Activated CD4-positive, alpha-beta T cell treated with anti-CD3 and anti-CD28 coated beads, Interleukin-2, amount 50 U/mL, for 48 hours (primary cell): ENCODE results near the gene FOXE1.

Experiments used
- DNase-seq, 2 experiments: peaks; one replicate each; pipeline ENCODE4 v3.0.0-alpha.2; 2020

Gene FOXE1

DNA sequence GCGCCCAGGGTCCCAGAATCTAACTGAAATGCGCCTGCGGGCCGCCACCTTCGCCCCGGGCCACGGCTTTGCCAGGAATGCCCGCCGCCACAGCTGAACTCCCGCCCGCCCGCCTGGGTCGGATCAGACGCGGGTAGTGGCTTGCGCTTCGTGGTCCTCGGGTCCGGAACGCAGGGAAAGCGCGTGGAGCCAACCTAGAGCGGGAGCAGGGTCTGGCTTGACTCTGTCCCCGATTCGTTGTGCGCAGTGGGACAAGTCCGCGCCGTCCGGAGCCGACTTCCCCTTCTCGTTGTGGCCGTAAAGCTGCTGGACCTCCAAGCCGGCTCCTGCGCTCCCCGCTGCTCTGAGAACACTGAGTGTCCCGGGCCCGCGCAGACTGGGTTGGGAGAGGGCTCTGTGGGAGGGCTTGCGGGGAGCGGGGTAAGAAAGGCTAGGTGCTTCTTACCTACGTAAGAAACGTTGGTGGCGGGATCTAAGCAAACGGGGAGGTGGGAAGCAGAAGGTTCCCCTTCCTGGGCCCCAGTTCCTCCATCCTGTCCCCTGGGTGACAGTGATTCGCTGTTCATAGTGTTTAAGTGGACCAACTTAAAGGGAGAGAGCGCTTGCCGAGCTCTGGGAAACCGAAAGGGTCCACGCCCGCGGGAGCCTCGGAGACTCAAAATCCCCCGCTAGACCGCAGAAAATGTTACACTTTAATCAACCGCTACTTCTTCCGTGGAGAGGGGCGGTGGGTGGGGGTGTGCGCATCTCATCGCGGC is 4.4 kb upstream of the FOXE1 start:
- DNase-seq, result no peak

DNA sequence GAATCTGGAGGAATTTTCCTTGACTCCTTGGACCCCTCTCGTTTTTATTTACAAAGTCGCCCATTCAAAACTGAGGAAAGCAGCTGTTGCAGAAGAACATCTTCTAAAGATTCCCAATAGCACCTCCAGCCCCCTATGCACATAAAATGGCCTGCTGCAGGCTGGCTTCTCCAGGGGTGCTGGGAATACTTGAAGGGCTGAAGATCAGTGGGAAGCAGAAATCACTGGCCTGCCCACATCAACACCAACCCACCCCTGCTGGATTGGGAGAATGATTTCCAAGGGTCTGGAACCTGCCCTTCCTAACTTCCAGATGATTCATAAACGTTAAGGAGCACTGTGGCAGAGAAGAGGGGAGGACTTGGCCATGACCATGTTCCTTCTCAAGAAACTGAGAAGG is 3.0 kb upstream of the FOXE1 start:
- DNase-seq, result no peak

DNA sequence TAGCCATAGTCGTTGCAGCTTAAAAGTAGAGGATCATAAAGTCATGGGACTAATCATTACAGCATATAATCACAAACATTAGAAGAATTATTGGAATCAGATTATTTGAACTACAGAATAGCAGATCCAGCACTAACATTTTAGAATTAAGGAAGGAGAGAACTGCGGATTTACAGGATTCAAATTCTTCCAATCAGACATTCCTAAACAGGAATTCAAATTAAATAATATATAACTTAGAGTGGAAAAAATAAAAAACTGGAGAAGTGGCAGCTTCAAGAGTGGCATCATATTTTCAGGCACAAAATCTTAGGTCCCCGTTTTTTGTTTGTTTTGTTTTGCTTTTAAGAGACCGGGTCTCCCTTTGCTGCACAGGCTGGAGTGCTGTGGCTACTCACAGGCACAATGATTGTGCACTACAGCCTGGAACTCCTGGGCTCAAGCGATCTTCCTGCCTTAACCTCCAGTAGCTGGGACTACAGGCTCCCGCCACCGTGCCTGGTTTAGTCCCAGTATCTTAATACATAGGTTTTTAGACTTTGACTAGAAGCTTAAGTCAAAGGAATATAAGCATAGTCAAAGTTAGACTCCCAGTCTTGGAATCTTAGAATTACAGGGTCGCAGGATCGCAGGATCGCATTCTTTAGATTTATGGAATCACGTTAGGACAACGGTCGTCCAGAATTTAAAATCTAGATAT is 2.1 kb upstream of the FOXE1 start:
- no peak for DNase-seq

DNA sequence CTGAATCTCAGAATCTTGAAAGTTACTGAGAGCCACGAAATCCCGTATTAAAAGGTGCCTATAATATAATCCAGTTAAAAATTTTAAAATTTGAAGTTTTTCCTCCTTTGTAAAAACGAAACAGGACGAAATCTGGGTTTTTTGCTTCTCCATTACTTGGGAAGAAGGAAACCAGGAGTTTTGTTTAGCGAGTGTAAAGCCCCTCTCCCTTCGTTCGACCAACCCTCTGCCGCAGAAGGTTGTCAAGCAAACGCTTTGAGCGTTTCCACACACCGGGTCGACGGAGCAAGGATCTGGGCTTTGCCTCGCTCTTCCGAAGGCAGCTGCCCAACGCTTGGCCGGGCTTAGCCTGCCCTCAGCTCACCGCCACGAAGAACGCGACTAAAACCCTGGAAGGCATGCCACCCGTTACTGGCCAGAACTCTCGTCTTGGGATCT is 1.6 kb upstream of the FOXE1 start:
- DNase-seq, result no peak

DNA sequence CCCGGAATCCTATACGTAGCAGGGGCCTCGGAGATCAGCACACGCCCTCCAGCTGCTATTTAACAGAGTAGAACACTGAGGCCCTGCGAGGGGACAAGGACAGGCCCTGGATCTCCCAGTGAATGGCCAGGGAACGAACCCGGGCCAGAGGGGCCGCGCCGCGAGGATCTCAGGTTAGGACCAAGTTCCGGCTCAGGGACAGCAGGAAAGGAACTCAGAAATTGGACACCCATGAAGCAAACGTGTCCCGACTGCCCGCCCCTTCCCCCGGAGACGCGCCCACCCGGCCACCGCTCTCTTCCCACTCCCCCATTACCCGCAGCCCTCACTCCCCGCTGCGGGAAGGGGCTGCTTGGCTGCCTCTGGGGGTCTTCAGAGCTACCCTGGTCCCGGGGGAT is 1.0 kb upstream of the FOXE1 start:
- no peak for DNase-seq

DNA sequence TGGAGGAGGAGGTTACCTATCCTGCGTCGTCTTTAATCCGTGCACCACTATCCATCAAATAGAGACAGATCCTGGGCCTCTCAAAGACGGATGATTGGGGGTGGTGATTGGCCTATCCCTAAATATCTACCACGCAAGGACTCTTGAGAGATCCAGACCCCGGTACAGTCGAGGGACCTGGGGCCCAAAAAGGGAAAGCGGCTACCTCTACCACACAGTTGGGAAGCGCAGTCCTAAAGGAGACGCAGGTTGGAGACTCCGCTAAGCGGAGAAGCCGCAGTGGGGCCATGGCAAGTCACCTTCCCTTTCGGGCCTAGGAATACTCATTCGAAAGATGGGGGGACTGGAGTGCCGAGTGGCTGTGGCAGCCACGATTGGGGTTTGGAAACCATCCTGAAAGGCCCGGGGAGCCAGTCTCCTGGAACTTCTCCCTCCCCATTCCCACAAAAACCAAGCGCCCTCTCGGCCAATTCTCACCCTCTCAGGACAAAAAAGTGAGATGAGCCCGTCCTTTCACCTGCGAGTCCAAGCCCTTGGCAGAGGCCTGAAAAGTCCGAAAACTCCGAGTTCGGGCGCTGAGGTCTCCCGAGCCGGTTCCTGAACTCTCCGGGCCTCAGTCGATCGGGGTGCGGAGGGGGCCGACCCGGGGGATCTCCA is 499 bp upstream of the FOXE1 start:
- no peak for DNase-seq

DNA sequence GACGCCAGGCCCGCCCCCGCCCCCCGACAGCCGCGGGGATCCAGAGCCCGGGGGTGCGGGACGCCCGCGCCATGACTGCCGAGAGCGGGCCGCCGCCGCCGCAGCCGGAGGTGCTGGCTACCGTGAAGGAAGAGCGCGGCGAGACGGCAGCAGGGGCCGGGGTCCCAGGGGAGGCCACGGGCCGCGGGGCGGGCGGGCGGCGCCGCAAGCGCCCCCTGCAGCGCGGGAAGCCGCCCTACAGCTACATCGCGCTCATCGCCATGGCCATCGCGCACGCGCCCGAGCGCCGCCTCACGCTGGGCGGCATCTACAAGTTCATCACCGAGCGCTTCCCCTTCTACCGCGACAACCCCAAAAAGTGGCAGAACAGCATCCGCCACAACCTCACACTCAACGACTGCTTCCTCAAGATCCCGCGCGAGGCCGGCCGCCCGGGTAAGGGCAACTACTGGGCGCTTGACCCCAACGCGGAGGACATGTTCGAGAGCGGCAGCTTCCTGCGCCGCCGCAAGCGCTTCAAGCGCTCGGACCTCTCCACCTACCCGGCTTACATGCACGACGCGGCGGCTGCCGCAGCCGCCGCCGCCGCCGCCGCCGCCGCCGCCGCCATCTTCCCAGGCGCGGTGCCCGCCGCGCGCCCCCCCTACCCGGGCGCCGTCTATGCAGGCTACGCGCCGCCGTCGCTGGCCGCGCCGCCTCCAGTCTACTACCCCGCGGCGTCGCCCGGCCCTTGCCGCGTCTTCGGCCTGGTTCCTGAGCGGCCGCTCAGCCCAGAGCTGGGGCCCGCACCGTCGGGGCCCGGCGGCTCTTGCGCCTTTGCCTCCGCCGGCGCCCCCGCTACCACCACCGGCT is 1.0 kb downstream of the FOXE1 start:
- peak; percentile 63 to 71 for DNase-seq

DNA sequence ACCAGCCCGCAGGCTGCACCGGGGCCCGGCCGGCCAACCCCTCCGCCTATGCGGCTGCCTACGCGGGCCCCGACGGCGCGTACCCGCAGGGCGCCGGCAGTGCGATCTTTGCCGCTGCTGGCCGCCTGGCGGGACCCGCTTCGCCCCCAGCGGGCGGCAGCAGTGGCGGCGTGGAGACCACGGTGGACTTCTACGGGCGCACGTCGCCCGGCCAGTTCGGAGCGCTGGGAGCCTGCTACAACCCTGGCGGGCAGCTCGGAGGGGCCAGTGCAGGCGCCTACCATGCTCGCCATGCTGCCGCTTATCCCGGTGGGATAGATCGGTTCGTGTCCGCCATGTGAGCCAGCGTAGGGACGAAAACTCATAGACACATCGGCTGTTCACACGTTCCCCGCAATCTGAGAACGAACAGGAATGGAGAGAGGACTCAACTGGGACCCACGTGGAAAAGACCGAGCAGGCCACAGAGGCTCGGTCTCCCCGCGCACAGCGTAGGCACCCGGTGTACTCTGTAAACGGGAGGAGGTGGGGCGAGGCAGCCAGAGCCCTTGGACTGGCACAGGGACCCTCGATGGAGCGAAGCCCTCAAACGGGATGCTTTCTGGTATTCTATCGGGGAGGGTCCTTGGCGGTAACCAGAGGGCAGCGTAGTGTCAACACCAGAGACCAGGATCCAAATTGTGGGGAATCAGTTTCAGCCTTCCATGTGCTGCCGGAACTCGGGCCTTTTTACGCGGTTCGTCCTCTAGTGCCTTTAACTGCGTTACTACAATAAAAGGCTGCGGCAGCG is 1.9 kb downstream of the FOXE1 start:
- DNase-seq, result no peak

DNA sequence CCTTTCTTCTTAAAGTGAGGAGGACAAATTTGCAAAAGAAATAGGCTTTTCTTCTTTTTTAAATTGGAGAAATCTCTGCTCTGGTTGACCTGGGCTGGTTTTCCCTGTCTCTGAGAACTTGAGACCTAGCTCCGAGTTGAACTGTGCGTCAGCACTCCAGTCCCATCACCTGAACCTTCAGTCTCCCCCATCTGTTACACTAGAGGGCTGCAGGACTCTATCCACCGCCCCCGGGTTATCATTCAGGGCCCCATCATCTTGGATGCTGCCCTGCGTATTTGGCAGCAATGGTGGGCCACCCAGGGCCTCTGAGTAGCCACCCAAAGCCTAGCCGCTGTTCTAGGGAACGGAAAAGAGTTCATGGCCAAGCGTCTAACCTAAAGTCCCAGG is 2.5 kb downstream of the FOXE1 start:
- DNase-seq, result no peak

DNA sequence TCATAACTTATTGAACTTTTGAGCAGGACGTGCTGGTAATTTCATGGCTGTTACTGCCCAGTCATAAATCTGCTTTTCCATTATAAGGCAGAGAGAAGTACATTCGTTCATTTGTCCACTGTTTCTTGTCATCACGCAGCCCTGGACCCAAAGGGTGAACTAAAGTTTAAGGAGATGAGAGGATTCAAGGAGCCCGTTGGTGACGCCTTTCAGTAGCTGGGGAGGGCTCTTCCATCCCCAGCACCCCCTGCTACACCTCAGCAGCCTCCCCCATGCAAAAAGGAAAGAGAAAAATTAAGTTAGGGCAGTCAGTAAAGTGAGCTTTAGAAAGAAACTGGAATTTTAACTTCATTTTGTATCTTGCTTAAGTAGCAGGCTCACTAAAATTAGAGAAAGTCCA is 2.9 kb downstream of the FOXE1 start:
- DNase-seq, result no peak

DNA sequence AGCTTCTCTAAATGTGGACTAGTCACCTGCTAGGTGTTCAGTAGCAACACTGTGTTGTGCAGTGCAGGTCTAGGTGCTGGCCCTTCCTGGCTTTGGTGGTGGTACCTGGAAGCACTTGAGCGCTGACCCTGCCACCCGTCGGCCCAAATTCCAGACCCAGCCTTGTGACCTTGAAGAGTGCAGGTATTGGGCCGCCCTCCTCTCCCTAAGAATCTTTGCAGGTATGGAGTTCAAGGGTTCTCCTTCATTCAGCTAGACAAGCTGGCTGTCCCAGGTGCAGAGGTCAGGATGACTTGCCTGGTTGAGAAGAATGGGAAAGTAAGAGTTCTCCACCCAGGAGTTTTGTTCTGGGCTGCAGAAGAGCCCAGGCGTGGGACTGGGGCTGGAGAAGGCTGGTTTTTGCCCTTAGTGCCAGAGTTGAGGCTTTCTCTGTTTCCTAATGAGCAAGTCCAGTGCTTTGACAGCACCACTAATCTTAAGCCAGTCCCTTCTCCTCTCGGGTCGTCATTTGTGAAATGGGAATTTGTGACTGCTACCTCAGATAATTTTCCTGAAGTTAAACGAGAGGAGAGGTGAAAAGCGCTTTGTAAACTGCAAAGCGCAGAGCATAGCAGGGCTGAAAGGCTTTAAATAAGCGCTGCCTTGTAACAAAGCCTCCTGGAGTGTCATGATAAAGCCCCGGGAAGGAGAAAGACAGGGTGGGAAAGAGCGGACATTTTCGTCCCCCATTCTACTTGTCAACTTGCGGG is 4.0 kb downstream of the FOXE1 start:
- no peak for DNase-seq

DNA sequence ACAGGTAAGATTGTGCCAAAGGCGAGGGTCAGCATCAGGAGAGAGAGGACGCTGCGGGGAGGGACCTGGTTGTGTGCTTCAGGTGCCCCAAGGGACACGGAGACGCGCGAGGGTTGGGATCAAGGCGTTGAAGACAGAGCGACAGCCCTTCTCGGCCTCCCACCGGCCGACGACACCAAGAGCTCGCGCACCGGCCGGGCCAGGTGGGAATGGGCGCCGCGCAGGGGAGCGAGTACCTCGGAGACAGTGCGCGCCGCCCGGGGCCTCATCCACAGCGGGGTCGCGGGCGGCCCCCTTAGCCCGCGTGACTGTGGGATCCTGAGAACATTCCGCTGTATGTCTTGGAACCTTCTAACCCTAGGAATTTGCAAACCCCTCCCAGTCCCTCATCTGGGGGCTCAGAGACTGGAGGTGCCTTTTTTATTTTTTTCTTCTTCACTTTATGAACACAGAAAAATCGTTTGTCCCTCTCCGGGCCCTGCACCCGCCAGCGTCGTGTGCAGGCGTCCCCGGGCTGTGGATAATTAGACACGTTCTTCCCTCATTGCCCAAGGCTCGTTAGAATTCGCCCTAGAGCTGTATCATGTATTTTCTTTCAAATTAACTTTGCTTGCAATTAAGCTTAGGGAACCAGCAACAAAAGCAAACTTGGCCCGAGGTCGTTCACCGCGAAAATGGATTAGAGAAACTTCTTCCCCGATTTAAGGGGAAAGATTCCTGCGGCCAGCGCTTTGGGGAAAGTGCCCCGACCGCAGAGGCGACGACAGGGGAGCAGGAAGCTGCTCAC is 4.8 kb downstream of the FOXE1 start:
- no peak for DNase-seq

DNA sequence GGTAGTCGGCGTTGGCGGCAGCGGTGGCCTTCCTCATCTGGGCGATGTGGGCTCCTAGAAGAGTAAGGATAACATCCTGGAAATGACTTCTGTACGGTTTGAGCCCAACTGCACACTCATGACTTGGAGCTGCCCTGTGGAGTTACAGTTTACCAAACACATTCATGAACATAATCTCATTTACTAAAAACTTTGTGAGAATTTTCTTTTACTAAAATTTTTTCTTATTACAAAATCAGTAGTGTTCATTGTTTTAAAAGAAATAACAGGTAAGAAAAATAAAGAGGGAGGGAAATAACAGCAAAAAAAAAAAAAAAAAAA is 5.3 kb downstream of the FOXE1 start:
- DNase-seq, result no peak

DNA sequence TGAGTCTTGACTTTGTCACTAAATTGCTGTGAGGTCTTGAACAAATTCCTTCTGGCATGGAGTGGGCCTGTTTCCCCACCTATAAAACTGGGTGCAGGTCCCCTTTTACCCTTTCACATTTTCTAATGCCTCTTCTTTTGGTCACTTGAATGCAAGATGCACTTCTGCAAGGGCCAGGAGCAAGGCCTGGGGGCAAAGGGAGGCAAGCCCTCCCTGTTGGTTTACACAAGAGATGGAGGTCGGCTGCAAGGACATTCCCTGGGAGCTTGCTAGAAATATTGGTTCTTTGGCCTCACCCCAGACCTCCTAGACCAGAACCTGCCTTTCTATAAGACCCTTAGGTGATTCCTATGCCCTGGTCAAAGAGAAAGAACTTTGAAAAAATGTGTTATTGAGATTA is 5.8 kb downstream of the FOXE1 start:
- no peak for DNase-seq

DNA sequence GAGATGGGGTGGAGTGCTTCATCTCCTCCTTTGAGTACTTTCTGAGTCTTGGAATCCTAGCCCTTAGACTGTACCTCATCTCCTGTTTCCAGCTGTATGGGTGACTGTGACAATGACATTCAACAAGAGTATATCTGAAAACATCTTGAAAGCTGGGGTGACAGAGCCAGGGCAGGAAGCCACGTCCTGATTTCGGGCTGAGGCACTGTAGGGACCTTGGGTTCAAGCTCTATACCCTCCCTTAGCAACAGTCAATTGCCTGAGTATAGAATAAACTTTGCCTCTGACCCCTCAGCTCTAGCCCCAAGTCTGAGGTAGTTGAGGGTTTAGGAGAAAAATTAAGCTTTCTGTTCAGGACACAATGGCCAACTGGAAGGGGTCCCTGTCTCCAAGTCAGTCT is 6.3 kb downstream of the FOXE1 start:
- DNase-seq, result no peak

DNA sequence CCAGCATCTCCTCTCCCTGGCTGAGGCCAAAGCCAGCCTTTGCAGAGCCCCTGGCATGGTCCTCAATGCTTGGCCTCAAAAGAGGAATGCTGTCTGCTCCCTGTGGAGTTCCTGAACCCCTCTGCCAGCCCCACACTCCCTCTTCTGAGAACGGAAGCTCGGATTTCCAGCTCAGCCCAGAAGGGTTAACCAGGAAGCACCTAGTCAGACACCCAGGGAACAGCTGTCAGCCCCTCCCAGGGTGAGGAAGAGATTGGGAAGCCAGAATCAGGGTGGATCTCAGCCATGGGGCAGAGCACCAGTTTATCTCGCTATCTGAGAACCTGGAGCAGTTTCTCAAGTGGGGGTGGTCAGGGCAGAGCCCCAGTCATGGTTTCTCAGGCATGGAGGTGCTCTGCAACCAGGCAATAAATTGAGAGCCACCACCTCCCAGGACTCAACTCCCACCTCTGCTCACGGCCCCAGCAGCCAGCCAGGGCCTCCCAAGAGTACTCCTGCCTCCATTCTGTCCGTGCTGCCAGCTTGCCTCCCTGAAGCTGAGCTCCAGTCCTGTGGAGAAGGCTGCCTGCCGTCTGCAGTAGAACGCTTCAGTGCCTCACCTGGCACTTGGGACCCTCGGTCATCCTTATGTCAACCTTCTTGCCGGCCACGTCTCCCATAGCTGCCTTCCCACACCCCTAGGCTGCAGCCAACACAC is 7.6 kb downstream of the FOXE1 start:
- no peak for DNase-seq

DNA sequence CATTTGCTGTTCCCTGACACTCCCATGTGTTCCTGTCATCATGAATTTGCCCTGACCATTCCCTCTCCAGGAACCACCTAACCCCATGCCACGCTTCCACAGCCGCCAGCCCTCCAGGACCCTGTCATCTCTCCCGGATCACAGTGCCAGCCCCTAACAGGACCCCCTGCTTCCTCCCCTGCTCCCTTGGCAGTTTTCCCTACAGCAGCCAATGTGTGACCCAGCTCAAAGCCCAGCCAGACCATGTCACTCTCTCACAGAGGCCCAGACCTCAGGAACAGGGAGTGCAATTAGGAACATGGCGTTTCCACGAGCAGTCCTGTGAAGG is 8.1 kb downstream of the FOXE1 start:
- DNase-seq, result no peak

DNA sequence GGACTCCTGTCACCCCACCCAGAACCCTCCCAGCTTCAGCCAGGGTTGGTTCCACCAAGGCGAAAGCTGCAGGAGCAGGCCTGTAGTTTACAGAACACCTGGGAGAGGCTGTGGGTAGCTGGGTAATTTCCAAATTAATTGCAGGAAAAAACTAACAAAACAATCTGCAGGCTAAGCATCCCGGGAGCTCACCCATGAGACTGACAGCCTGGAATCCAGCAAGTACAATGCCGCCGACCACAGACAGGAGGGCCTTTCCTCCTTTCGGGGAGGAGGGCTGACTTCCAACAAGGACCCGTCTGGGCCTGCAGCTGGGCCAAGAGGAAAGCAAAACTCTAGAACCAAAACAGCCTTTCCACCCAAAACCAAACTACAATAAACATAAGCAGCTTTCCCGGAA is 10.3 kb downstream of the FOXE1 start:
- no peak for DNase-seq

DNA sequence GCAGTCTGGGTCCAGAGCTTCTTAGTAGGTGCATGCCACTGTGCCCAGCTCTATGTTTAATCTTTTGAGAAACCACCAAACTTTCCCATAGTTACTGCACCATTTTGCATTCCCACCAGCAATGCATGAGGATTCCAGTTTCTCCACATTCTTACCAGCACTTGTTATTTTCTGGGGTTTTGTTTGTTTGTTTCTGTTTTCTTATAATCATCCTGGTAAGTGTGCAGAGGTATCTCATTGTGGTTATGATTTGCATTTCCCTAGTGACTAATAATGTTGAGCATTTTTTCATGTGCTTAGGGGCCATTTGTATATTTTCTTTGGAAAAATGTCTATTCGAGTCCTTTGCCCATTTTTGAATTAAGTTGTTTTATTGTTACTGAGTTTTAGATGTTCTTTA is 11.4 kb downstream of the FOXE1 start:
- no peak for DNase-seq

DNA sequence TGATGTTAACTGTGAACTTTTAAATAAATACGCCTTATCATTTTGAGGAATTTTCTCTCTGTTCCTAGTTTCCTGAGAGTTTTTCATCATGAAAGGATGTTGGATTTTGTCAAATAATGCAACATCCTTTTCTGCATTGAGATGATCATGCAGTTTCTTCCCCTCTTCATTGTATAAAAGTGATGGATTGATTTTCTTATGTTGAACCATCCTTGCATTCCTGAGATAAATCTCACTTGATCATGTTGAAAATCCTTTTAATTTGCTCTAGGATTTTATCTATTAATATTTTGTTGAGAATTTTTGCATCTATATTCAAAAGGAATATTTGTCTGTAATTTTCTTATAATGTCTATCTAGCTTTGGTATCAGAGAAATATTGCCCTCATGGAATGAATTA is 13.3 kb downstream of the FOXE1 start:
- DNase-seq, result no peak

DNA sequence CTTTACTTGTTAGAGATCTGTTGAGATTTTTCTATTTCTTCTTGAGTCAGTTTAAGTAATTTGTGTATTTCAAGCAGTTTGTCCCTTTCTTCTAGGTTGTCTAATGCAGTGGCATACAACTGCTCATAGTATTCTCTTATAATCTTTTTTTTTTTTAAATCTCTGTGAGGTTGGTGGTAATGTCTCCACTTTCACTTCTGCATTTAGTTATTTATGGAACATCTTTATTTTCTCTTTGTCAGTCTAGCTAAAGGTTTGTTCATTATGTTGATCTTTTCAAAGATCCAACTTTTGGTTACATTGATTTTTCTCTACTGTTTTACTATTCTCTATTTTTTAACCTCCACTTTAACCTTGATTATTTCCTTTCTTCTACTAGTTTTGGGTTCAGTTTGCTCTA is 13.8 kb downstream of the FOXE1 start:
- DNase-seq, result no peak
